Stomach (tissue), 9 donors: Measurements from ENCODE around the gene SH3BP2. TPM values are rescaled to one million over a fixed set of nuclear protein-coding genes. Genes with fewer than 3 reads are reported as not detected.

Experiments
- DNase-seq, 2 donors: peaks; one replicate each; pipeline versions ENCODE4 v3.0.0 to v3.0.0-alpha.2; 2013 to 2019
- H3K27ac ChIP-seq, 5 donors: fragments of 200-600 bp in 4 of 5; sonication (generic) in 4 of 5; one replicate each; pipeline ENCODE4 v1.5.1; 2013 to 2019; ENCODE audit warnings: mild to moderate bottlenecking in 1 of 5, moderate library complexity in 1 of 5
- H3K27me3 ChIP-seq, 3 donors: fragments of 200-600 bp; sonication (generic); one replicate each; pipeline ENCODE4 v1.5.1; 2017 to 2019; ENCODE audit warnings: mixed run types in 1 of 3
- H3K36me3 ChIP-seq, 4 donors: fragments of 200-600 bp; sonication (generic); 1 replicate in 3 of 4; 2 replicates in 1 of 4; pipeline ENCODE4 v1.5.1; 2016 to 2019
- H3K4me1 ChIP-seq, 4 donors: fragments of 200-600 bp; sonication (generic); one replicate each; pipeline ENCODE4 v1.5.1; 2016 to 2019
- H3K4me3 ChIP-seq, 4 donors: fragments of 200-600 bp; sonication (generic) in 3 of 4; one replicate each; pipeline ENCODE4 v1.5.1; 2016 to 2019; ENCODE audit warnings: mild to moderate bottlenecking in 1 of 4
- H3K9me3 ChIP-seq, 4 donors: fragments of 200-600 bp; sonication (generic); one replicate each; pipeline ENCODE4 v1.5.1; 2016 to 2019
- EP300 ChIP-seq: sonication (generic); formaldehyde crosslinking; IDR thresholded peaks from one replicate; pipeline ENCODE4 v1.6.1; 2017; ENCODE audit warnings: antibody characterized with exemption
- POLR2A ChIP-seq, 4 donors: fragments of 450-650 bp; IDR thresholded peaks; one replicate each; pipeline ENCODE4 v1.6.1; 2016; ENCODE audit warnings: antibody characterized with exemption in 4 of 4, control low read depth in 2 of 4, mild to moderate bottlenecking in 1 of 4, moderate library complexity in 1 of 4
- POLR2AphosphoS5 ChIP-seq, 3 donors: sonication (generic); formaldehyde crosslinking; IDR thresholded peaks; one replicate each; pipeline ENCODE4 v1.6.1; 2016; ENCODE audit warnings: antibody characterized with exemption in 3 of 3
- WGBS, 5 donors: extraction: QIAGEN DNeasy Blood & Tissue Kit in 3 of 5; methylation state at CpG; one replicate each; pipeline versions ENCODE4 v1.1.5 to v1.1.7; 2013 to 2018; 5-methylcytosine and 5-hydroxymethylcytosine counted together
- intact Hi-C: fragments of 100-400 bp; cut with DNase I; formaldehyde crosslinking; loops from one replicate; pipeline ENCODE4 v1.15.1; 2023; ENCODE audit warnings: low total_unique reads
- polyA plus RNA-seq, 3 donors: library from polyadenylated mRNA; stranded (reverse); fragments of 200-250 nt; gene quantifications; one replicate each; pipeline ENCODE4 v1.2.3, GENCODE V29; 2013
- total RNA-seq, 5 donors: library from RNA; depleted of rRNA; stranded (reverse); fragments of >200 nt; gene quantifications; one replicate each; pipeline versions ENCODE4 v1.1.0 to v1.2.3, GENCODE V29; 2014 to 2016
- TF ChIP-seq, protein P1 (sequence below), 7 experiments: fragments of 450-650 bp in 4 of 7; fragments of 200-600 bp in 3 of 7; sonication (generic) in 3 of 7; IDR thresholded peaks; one replicate each; pipeline ENCODE4 v1.5.1; 2016 to 2019; ENCODE audit warnings: antibody characterized with exemption in 7 of 7, control low read depth in 2 of 7, mild to moderate bottlenecking in 1 of 7
- donor health status: healthy with polysubstance abuse.
- donor health status: Bipolar disorder and iron deficiency.
- donor health status: healthy.

SH3BP2 gene
- total and polyA plus RNA-seq, 8 donors: 9.0 to 151 (median 32.7) TPM

DNA sequence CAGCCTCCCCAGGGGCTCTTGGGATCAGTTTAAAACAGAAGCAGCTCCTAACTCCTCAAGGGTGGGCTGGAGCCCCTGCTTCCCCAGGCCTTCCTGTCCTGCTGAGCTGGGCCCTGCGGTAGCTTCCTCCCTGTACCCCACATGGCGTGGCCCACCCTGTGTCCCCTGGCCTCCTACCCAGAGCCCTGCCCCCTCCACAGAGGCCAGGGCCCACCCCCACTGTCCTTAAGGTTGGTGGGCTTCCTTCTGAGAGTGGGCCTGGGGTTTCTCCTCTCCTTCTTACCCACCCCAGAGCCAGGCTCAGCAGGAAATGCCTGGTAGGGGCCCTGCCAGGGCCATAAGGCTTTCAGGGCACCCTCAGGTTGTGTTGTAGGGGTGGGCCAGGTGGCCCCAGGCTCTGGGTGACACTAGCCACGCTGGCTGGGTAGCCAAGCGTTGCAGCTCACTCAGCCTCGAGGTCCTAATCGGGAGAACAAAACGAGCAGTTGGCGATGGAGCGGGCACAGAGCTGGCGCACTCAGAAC is 11.6 kb downstream of the SH3BP2 start:
- DNase-seq: no peak
- Histone ChIP-seq H3K4me3 (no peak overlapping the region), H3K27me3 (no peaks in the 10 kb centered on the region), H3K9me3 (no peaks in the 10 kb centered on the region), H3K36me3 (no peaks in the 10 kb centered on the region), H3K4me1 (peaks cover 62 to 93% (median 88%) of the 10 kb centered on the region in 4 donors), H3K27ac (peak overlapping the region in 4 of 5 donors; percentile 83 to 93 (median 87))
- 81 to 92% (median 89%) methylated on average over 7 to 10 of the region's 10 CpGs for WGBS, 5 donors
- intact Hi-C loops: no loop called here
- TF ChIP-seq POLR2AphosphoS5 (IDR thresholded peaks at IDR 0.05) (no peak), POLR2A (IDR thresholded peaks at IDR 0.05) (no peak), EP300 (no peak)
- TF ChIP-seq, protein P1, sequence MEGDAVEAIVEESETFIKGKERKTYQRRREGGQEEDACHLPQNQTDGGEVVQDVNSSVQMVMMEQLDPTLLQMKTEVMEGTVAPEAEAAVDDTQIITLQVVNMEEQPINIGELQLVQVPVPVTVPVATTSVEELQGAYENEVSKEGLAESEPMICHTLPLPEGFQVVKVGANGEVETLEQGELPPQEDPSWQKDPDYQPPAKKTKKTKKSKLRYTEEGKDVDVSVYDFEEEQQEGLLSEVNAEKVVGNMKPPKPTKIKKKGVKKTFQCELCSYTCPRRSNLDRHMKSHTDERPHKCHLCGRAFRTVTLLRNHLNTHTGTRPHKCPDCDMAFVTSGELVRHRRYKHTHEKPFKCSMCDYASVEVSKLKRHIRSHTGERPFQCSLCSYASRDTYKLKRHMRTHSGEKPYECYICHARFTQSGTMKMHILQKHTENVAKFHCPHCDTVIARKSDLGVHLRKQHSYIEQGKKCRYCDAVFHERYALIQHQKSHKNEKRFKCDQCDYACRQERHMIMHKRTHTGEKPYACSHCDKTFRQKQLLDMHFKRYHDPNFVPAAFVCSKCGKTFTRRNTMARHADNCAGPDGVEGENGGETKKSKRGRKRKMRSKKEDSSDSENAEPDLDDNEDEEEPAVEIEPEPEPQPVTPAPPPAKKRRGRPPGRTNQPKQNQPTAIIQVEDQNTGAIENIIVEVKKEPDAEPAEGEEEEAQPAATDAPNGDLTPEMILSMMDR (IDR thresholded peaks at IDR 0.05): no peak

DNA sequence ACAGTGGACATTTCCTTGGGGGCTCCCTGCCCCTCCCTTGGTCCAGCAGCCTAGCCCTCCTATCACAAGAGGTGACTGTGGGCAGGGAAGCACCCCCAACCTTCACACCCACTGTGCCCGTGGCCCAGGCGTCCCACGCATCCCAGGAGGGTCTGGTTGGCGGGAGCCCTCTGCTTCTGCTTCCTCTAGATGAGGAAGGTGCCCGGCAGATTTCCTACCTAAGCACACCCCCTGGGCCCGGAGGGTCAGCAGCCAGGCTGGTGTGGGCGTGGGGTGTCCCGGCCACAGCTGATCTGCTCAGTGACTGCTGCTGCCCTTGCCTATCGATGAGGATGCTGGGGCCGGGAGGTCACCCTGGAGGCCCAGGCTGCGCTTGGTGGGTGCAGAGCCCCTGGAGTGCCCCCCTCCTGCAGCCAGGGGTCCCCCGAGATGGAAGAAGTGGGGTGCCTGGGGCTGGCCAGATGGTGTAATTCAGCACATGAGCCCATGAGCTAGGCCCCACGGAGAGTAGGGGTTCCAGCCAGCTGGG is 12.2 kb downstream of the SH3BP2 start:
- H3K27me3 ChIP-seq: no peaks in the 10 kb centered on the region
- DNase-seq: no peak
- peaks cover 59 to 93% (median 88%) of the 10 kb centered on the region in 4 donors for H3K4me1 ChIP-seq
- H3K9me3 ChIP-seq: no peaks in the 10 kb centered on the region
- H3K36me3 ChIP-seq: no peaks in the 10 kb centered on the region
- peak overlapping the region; percentile 83 to 93 (median 88) for H3K27ac ChIP-seq
- TF ChIP-seq POLR2AphosphoS5 (IDR thresholded peaks at IDR 0.05) (no peak), POLR2A (IDR thresholded peaks at IDR 0.05) (no peak), EP300 (no peak)
- TF ChIP-seq, protein P1 (IDR thresholded peaks at IDR 0.05): no peak
- WGBS, 5 donors: 73 to 85% (median 76%) methylated on average over 7 to 13 of the region's 13 CpGs
- intact Hi-C loops: no loop called here
- H3K4me3 ChIP-seq: peak overlapping the region in 1 of 4 donors; percentile 4

DNA sequence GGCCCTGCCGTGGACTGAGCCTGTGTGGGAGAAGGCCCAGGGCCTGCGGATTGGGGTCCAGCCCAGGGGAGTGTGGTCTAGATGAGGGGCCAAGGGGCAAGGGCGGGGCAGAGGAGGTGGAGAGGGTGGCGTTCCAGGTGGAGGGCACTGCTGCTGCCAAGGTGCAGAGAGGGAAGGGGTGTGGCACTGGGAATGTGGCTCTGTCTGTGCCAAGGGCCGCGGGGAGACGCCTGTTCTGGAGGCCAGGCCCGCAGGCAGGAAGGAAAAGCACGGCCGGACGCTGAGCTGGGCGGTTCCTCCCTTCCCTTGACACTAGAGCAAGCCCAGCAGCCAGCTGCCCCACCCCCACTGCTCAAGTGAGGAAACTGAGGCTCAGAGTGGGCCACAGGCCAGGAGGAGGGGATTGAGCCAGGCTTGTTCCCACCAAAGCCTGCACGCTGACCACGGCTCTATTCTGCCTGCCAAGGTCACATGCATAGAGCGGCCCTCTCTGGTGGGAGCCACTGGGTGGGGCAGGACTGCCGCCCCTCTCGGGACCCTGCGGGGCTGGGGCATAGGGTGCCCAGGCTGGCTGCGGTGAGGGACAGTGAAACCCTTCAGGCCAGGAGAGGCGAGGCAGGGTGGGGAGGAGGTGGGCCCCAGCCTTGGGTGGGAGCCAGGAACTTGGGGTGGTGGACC is 13.0 kb downstream of the SH3BP2 start:
- Histone ChIP-seq H3K4me3 (peak overlapping the region in 1 of 4 donors; percentile 4), H3K36me3 (no peaks in the 10 kb centered on the region), H3K27me3 (no peaks in the 10 kb centered on the region), H3K9me3 (no peaks in the 10 kb centered on the region), H3K27ac (peak overlapping the region; percentile 83 to 93 (median 88)), H3K4me1 (peaks cover 53 to 93% (median 88%) of the 10 kb centered on the region in 4 donors)
- peak; percentile 91 to 93 for DNase-seq
- intact Hi-C loops: no loop called here
- 18 to 46% (median 29%) methylated on average over 11 to 20 of the region's 20 CpGs for WGBS, 5 donors
- TF ChIP-seq POLR2A (IDR thresholded peaks at IDR 0.05): no peak
- TF ChIP-seq POLR2AphosphoS5 (IDR thresholded peaks at IDR 0.05): peak in 2 of 3 donors; percentile 74 to 77
- TF ChIP-seq, protein P1 (IDR thresholded peaks at IDR 0.05): no peak
- no peak for TF ChIP-seq EP300

DNA sequence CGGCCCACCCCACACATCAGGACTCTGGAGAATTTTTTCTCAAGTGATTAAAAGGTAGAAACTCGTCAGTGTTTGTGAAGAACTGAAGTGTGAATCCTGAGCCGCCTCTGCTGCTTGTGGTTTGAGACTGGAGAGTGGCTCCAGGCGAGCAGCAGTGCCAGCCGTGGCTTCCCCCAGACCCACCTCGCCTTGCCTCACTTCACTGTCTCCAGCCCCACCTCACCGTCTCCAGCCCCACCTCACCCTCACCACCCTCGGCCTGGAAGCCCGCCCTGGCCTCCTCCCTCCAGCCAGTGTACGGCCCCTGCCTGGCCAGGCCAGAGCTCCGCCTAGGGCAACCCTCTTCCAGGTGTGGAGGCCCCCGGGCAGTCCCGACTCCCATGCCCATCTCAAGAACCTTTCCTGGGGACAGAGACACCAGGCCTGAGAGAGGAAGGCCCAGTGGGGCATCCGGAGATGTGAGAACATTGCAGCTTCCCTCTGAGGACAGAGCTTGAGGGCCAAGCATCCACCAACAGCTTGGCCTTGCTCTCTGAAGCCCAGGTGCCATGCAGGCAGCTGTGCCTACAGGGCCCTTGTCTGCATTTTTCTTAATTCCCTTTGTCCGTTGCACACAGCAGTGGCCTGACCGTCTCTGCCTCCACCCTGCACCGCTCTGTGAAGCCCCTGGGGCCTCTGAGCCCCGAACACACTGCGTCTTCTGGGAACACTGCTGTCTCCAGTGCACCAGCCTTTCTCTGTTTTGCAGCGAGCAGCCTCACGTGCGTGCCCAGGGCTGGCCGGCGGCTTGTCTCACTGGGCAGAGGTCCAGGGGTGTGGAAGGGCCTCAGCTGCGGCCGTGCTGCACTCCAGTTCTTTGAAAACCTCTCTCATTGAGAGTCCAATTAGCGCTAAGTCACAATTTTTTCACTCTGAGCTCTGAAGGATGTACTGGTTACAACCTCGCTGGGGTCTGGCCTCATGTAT is 13.8 kb downstream of the SH3BP2 start:
- Histone ChIP-seq H3K27ac (peak overlapping the region; percentile 83 to 93 (median 88)), H3K27me3 (no peaks in the 10 kb centered on the region), H3K9me3 (no peaks in the 10 kb centered on the region), H3K36me3 (no peaks in the 10 kb centered on the region), H3K4me3 (peak overlapping the region in 1 of 4 donors; percentile 4), H3K4me1 (peaks cover 53 to 93% (median 88%) of the 10 kb centered on the region in 4 donors)
- DNase-seq: peak; percentile 87 to 91
- intact Hi-C loops: no loop called here
- WGBS, 5 donors: 21 to 42% (median 31%) methylated on average over 28 of the region's 28 CpGs
- TF ChIP-seq POLR2A (IDR thresholded peaks at IDR 0.05) (no peak), POLR2AphosphoS5 (IDR thresholded peaks at IDR 0.05) (peak in 2 of 3 donors; percentile 45 to 64), EP300 (no peak)
- TF ChIP-seq, protein P1 (IDR thresholded peaks at IDR 0.05): no peak
